ENCODE data around the gene ZNF26.

Gene ZNF26

DNA sequence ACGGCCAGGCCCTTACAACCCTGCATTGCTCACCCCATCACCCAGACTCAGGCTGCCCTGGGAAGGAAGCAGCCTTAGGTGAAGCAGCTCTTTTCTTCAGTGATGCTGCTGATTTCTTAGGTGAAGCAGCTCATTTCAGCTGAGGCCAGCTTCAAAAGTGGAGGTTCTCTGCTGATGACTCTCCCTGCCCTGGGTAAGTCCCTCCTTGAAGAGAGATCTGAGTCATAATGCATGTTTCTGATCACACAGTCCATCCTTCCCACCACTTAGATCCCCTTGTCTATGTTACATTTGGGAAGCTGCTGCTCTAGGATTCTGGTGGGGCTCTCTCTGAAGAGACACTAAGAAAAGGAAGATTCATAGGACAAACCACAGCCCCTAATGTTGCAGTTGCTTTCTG is 77.4 kb downstream of the ZNF26 start:
- DNase-seq, result no peak

DNA sequence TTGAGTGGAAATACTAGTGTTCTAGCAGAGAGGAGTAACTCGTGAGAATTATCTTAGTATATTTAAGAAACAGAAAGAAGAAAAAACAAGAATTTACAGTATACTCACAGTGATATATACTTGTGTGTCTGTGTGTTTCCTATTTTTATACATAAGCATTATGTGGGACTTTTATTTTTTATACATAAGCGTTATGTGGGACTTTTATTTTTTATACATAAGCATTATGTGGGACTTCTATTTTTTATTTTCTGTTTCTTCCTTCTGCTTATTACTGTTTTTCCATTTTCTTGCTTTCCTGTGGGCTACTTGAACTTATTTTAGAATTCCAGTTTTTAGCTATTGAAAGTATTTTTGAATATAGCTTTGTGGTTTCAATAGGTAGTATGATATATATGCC is 87.7 kb downstream of the ZNF26 start:
- DNase-seq, result no peak

All from effector CD8-positive, alpha-beta T cell (primary cell).